Testis (tissue), 3 donors: Measurements from ENCODE around the gene PSMD13. TPM values are rescaled to one million over a fixed set of nuclear protein-coding genes. Genes with fewer than 3 reads are reported as not detected.

Experiments
- DNase-seq: peaks from one replicate; pipeline ENCODE4 v3.0.0-alpha.2; 2019
- H3K27ac ChIP-seq, 2 donors: fragments of 200-600 bp; sonication (generic); one replicate each; pipeline ENCODE4 v1.5.1; 2019
- H3K27me3 ChIP-seq: fragments of 200-600 bp; sonication (generic); one replicate; pipeline ENCODE4 v1.5.1; 2019
- H3K36me3 ChIP-seq: fragments of 200-600 bp; sonication (generic); one replicate; pipeline ENCODE4 v1.5.1; 2017; ENCODE audit warnings: low read depth; ENCODE audit errors: missing control alignments
- H3K4me1 ChIP-seq: fragments of 200-600 bp; sonication (generic); one replicate; pipeline ENCODE4 v1.5.1; 2019
- H3K4me3 ChIP-seq, 2 donors: fragments of 200-600 bp; sonication (generic); one replicate each; pipeline ENCODE4 v1.5.1; 2017 to 2019
- H3K9me3 ChIP-seq: fragments of 200-600 bp; sonication (generic); one replicate; pipeline ENCODE4 v1.5.1; 2017
- CTCF ChIP-seq, 3 experiments: fragments of 450-650 bp in 2 of 3; fragments of 200-600 bp in 1 of 3; sonication (generic) in 1 of 3; IDR thresholded peaks; one replicate each; pipeline ENCODE4 v1.5.1; 2016 to 2019; ENCODE audit warnings: antibody characterized with exemption in 3 of 3, mild to moderate bottlenecking in 2 of 3, moderate library complexity in 1 of 3
- POLR2A ChIP-seq: fragments of 450-650 bp; IDR thresholded peaks from one replicate; pipeline ENCODE4 v1.6.1; 2017; ENCODE audit warnings: antibody characterized with exemption, mild to moderate bottlenecking, moderate library complexity
- WGBS, 2 donors: methylation state at CpG; one replicate each; pipeline ENCODE4 v1.1.5; 2018; 5-methylcytosine and 5-hydroxymethylcytosine counted together
- intact Hi-C: fragments of 100-400 bp; cut with DNase I; formaldehyde crosslinking; loops from one replicate; pipeline ENCODE4 v1.15.1; 2023; ENCODE audit warnings: low total_unique reads
- polyA plus RNA-seq: library from polyadenylated mRNA; stranded (reverse); fragments of 350-450 nt; fragmentation: Illumina TruSeq; extraction: RNeasy Lipid Tissue Mini Kit (QIAGEN cat#74804); gene quantifications from one replicate; pipeline ENCODE4 v1.2.3, GENCODE V29; 2014; ENCODE audit warnings: low read depth, low replicate concordance; ENCODE audit not compliant: insufficient read depth
- total RNA-seq, 2 donors: library from RNA; depleted of rRNA; stranded (reverse); fragments of >200 nt; gene quantifications; one replicate each; pipeline ENCODE4 v1.2.3, GENCODE V29; 2016

Gene PSMD13
- total and polyA plus RNA-seq, 3 donors from 2014 or later = 128 to 180 (median 133) TPM

- no peaks in the 10 kb centered on the region for H3K36me3 ChIP-seq
- intact Hi-C loops = no loop called here
- H3K9me3 ChIP-seq = no peaks in the 10 kb centered on the region
- peaks cover 24% of the 10 kb centered on the region for H3K4me1 ChIP-seq
- peak within 1 kb of the TSS; percentile 91 to 96 for H3K4me3 ChIP-seq
- H3K27me3 ChIP-seq = no peaks in the 10 kb centered on the region
- DNase-seq = peak; percentile 96
- TF ChIP-seq CTCF (IDR thresholded peaks at IDR 0.05) = peak in 1 of 3 experiments; percentile 32
- TF ChIP-seq POLR2A = peak; percentile 76
- peak within 1 kb of the TSS; percentile 90 to 96 for H3K27ac ChIP-seq
- 0% methylated on average over 2 to 52 of the region's 63 CpGs for WGBS, 2 donors
Measured at GRCh38 chr11:207208-207862, 29.4 kb upstream of the PSMD13 start, which contains the start of the genes BET1L and RIC8A. TSS of gene BET1L (minus strand) at chr11:207399. CDS start at chr11:207321, 78 bp downstream. TSS of gene RIC8A (plus strand) at chr11:207708. CDS start at chr11:208855, 1,147 bp downstream.

GRCh38 chr11:207863-208180, 29.0 kb upstream of the PSMD13 start:
- peaks cover 24% of the 10 kb centered on the region for H3K4me1 ChIP-seq
- intact Hi-C loops = no loop called here

DNA sequence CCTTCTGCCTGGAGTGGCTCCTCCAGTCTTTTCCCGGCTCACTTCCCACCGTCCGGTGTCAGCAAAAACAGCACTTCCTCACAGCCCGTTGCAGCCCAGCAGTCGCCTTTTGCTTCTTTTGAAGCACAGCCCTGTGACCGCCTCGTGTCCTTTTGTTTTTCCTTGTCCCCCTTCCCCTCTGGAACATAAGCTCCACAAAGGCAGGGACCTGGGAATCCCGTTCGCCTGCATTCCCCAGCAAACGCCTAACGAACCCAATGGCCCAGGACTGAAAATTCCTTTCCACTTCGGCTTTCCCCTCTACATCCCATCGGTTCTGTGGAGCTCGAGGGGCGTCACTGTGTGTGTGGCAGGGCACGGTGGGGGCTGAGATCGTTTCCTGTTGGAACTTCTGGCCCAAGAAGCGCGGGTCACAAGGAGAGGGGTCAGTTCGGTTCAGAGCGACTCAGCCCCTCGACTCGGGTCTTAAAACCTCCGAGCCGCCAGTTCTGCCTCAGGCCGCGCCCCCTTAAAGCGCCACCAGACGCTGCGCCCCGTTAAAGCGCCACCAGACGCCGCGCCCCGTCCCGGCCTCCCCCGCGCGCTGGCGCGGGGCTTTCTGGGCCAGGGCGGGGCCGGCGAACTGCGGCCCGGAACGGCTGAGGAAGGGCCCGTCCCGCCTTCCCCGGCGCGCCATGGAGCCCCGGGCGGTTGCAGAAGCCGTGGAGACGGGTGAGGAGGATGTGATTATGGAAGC, 28.4 kb upstream of the PSMD13 start:
- Histone ChIP-seq H3K4me1 (peaks cover 24% of the 10 kb centered on the region), H3K27ac (peak overlapping the region; percentile 90 to 96), H3K9me3 (no peaks in the 10 kb centered on the region), H3K4me3 (peak overlapping the region; percentile 91 to 96), H3K36me3 (no peaks in the 10 kb centered on the region), H3K27me3 (no peaks in the 10 kb centered on the region)
- TF ChIP-seq CTCF (IDR thresholded peaks at IDR 0.05) (no peak), POLR2A (peak; percentile 40)
- intact Hi-C loops = no loop called here
- WGBS, 2 donors = 0% methylated on average over 20 to 49 of the region's 57 CpGs
- peak; percentile 79 for DNase-seq

More at GRCh38 chr11:207863-208180, 29.0 kb upstream of the PSMD13 start:
- Histone ChIP-seq H3K4me3 (peak overlapping the region; percentile 91 to 96), H3K9me3 (no peaks in the 10 kb centered on the region), H3K27me3 (no peaks in the 10 kb centered on the region), H3K36me3 (no peaks in the 10 kb centered on the region), H3K27ac (peak overlapping the region; percentile 90 to 96)
- DNase-seq = no peak
- TF ChIP-seq CTCF (IDR thresholded peaks at IDR 0.05) (no peak), POLR2A (no peak)
- 0% methylated on average over 16 to 27 of the region's 27 CpGs for WGBS, 2 donors

- DNase-seq = peak; percentile 40
- peak overlapping the region; percentile 90 to 96 for H3K27ac ChIP-seq
- peaks cover 24% of the 10 kb centered on the region for H3K4me1 ChIP-seq
- no peaks in the 10 kb centered on the region for H3K9me3 ChIP-seq
- intact Hi-C loops = no loop called here
- H3K27me3 ChIP-seq = no peaks in the 10 kb centered on the region
- TF ChIP-seq CTCF (IDR thresholded peaks at IDR 0.05) (no peak), POLR2A (no peak)
- H3K4me3 ChIP-seq = peak overlapping the region; percentile 91 to 96
- H3K36me3 ChIP-seq = no peaks in the 10 kb centered on the region
- 0 to 2% methylated on average over 12 to 26 of the region's 26 CpGs for WGBS, 2 donors
Measured at GRCh38 chr11:208917-209260, 27.9 kb upstream of the PSMD13 start.
